LNCAP (cell line): ENCODE measurements around the gene CACNA1C.

Source experiments
- TF ChIP-seq, protein P1 (sequence below): fragments of 450-650 bp; IDR thresholded peaks from 2 replicates; pipeline ENCODE4 v1.5.1; 2017; ENCODE audit warnings: mild to moderate bottlenecking

Gene CACNA1C

GRCh38 chr12:2126676-2127406 lies 74.1 kb downstream of the CACNA1C start:
- TF ChIP-seq, protein P1, sequence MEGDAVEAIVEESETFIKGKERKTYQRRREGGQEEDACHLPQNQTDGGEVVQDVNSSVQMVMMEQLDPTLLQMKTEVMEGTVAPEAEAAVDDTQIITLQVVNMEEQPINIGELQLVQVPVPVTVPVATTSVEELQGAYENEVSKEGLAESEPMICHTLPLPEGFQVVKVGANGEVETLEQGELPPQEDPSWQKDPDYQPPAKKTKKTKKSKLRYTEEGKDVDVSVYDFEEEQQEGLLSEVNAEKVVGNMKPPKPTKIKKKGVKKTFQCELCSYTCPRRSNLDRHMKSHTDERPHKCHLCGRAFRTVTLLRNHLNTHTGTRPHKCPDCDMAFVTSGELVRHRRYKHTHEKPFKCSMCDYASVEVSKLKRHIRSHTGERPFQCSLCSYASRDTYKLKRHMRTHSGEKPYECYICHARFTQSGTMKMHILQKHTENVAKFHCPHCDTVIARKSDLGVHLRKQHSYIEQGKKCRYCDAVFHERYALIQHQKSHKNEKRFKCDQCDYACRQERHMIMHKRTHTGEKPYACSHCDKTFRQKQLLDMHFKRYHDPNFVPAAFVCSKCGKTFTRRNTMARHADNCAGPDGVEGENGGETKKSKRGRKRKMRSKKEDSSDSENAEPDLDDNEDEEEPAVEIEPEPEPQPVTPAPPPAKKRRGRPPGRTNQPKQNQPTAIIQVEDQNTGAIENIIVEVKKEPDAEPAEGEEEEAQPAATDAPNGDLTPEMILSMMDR = no peak

GRCh38 chr12:2129076-2129475 lies 76.3 kb downstream of the CACNA1C start:
- TF ChIP-seq, protein P1 = no peak

DNA sequence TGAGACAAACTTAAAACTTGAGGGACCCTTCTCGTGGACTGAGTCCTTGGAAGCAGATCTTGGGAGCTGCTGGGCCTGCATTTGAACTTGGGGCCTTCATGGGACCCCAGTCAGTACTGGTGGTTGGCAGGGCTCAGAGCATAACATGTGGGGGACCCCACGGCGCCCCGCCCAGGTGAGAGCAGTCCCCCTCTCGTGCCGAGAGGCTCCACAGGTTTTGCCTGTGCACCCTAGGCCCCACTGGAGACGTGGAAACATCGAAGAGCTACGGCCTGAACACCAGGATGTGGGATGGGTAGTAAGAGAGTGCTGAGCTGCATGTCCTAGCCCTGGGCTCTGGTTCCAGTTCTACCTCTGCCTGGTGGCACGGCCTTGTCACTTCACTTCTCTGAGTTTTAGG lies 84.1 kb downstream of the CACNA1C start:
- TF ChIP-seq, protein P1 = no peak

- TF ChIP-seq, protein P1 = no peak
These were observed 84.9 kb downstream of the CACNA1C start for GRCh38 chr12:2137711-2138110.

- TF ChIP-seq, protein P1 = no peak
These were observed 85.5 kb downstream of the CACNA1C start for GRCh38 chr12:2138294-2138693.

DNA sequence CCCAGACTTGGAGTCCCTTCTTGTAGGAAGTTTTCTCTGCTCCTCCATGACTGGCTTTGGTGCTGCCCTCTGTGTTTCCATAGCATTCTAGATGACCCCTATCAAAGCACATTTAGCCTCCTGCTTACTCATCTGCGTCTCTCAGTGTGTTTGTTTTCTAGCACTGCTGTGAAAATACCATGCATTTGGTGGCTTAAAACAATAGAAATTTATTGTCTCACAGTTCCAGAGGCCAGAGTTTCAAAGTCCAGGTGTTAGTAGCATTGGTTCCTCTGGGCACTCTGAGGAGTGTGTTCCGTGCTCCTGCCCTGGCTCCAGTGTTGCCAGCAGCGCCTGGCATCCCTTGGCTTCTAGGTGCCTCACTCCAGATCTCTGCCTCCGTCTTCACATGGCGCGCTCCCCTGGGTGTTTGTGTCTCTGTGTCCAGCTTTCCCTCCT lies 86.1 kb downstream of the CACNA1C start:
- TF ChIP-seq, protein P1 = no peak

DNA sequence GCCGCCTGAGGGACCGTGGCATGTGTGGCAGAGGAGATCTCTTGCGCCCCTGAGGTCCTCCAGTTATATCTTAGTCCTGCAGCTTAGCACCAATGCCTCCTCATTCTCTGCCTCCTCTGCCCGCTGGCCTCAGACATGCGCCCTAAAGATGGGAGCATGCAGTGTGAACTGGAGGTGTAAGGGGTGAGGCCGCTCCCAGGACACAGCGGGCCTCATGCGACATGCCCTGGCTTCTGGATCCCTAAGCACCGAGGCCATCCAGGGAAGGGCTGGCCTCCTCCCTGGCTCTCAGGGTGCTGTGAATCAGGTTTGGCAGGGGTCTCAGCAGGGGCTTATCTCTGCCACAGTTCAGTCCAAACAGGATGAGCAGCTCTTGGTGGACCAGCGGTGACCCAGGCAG lies 86.9 kb downstream of the CACNA1C start:
- TF ChIP-seq, protein P1 = no peak
